VCaP (cell line): ENCODE measurements around the gene PREB.

Source experiments
- H3K27ac ChIP-seq: fragments of 450-650 bp; 2 replicates; pipeline ENCODE4 v1.5.1; 2017
- TF ChIP-seq, protein P1 (sequence below): fragments of 450-650 bp; conservative IDR thresholded peaks from 2 replicates; pipeline ENCODE4 v1.5.1; 2017; ENCODE audit warnings: mild to moderate bottlenecking, moderate library complexity

The PREB gene

DNA sequence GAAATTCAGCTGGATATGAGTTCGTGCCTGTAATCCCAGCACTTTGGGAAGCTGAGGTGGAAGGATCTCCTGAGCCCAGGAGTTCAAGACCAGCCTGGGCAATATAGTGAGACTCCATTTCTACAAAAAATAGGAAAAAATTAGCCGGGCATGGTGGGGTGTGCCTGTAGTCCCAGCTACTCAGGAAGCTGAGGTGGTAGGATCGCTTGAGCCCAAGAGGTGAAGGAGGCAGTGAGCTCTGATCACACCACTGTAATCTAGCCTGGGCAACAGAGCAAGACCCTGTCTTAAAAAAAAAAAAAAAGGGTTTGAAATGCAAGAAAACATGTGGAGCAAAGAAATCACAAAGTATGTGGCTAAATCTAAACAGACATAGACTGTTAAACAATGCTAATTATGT lies 25.4 kb downstream of the PREB start:
- TF ChIP-seq, protein P1, sequence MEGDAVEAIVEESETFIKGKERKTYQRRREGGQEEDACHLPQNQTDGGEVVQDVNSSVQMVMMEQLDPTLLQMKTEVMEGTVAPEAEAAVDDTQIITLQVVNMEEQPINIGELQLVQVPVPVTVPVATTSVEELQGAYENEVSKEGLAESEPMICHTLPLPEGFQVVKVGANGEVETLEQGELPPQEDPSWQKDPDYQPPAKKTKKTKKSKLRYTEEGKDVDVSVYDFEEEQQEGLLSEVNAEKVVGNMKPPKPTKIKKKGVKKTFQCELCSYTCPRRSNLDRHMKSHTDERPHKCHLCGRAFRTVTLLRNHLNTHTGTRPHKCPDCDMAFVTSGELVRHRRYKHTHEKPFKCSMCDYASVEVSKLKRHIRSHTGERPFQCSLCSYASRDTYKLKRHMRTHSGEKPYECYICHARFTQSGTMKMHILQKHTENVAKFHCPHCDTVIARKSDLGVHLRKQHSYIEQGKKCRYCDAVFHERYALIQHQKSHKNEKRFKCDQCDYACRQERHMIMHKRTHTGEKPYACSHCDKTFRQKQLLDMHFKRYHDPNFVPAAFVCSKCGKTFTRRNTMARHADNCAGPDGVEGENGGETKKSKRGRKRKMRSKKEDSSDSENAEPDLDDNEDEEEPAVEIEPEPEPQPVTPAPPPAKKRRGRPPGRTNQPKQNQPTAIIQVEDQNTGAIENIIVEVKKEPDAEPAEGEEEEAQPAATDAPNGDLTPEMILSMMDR = no peak
- H3K27ac ChIP-seq = no peak overlapping the region

- no peak overlapping the region for H3K27ac ChIP-seq
- TF ChIP-seq, protein P1 = no peak
These were observed 26.2 kb downstream of the PREB start for GRCh38 chr2:27108221-27108620.

GRCh38 chr2:27105981-27106380 lies 28.5 kb downstream of the PREB start:
- TF ChIP-seq, protein P1 = no peak
- no peak overlapping the region for H3K27ac ChIP-seq

GRCh38 chr2:27102329-27102728 lies 32.1 kb downstream of the PREB start:
- TF ChIP-seq, protein P1 = no peak
- H3K27ac ChIP-seq = no peak overlapping the region

DNA sequence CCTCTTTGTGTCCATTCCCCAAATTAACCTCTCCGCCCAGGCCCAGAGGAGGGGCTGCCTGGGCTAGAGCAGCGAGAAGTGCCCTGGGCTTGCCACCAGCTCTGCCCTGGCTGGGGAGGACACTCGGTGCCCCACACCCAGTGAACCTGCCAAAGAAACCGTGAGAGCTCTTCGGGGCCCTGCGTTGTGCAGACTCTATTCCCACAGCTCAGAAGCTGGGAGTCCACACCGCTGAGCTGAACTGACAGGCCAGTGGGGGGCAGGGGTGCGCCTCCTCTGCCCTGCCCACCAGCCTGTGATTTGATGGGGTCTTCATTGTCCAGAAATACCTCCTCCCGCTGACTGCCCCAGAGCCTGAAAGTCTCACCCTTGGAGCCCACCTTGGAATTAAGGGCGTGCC lies 34.4 kb downstream of the PREB start:
- TF ChIP-seq, protein P1 = no peak
- H3K27ac ChIP-seq = no peak overlapping the region

- TF ChIP-seq, protein P1 = no peak
- no peak overlapping the region for H3K27ac ChIP-seq
These were observed 35.0 kb downstream of the PREB start for GRCh38 chr2:27099334-27099955.

GRCh38 chr2:27097341-27097740 lies 37.1 kb downstream of the PREB start:
- no peak overlapping the region for H3K27ac ChIP-seq
- TF ChIP-seq, protein P1 = no peak
